ENCODE results near the gene NDRG2.

DNA sequence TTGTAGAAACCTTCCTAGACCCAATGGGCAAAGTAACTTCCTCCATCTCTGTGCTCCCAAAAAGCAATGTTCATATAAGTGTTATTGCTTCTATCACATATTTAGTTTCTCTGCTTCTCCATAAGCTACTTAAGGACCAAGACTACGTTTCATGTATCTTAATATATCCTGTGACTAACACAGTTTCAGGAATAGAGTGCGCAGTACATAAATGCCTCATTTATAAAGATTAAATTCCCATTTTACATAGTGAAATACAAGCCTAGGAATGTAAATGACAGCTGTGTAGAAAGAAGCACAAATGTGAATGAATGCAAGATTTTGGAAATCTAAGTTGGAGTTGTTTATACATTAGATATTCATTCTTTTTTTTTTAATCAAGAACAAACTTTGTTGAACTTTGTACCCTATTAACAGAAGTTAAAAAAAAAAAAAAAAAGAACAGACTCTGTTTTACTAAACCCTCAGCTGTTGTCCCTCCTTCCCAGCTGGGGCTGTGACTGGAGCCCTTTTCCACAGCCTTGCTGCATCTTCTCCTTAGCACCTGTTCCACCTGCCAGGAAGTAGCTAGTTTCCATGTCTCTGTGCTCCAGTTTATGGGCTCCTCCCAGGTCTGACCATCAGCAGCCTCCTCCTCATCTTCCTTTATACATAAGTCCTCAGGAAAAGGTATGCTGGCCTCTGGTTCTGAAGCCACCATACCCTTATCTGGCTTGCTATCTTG, 42.1 kb downstream of the NDRG2 start:
- TF ChIP-seq, protein P1, sequence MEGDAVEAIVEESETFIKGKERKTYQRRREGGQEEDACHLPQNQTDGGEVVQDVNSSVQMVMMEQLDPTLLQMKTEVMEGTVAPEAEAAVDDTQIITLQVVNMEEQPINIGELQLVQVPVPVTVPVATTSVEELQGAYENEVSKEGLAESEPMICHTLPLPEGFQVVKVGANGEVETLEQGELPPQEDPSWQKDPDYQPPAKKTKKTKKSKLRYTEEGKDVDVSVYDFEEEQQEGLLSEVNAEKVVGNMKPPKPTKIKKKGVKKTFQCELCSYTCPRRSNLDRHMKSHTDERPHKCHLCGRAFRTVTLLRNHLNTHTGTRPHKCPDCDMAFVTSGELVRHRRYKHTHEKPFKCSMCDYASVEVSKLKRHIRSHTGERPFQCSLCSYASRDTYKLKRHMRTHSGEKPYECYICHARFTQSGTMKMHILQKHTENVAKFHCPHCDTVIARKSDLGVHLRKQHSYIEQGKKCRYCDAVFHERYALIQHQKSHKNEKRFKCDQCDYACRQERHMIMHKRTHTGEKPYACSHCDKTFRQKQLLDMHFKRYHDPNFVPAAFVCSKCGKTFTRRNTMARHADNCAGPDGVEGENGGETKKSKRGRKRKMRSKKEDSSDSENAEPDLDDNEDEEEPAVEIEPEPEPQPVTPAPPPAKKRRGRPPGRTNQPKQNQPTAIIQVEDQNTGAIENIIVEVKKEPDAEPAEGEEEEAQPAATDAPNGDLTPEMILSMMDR (IDR thresholded peaks at IDR 0.05) = no peak
- TF ChIP-seq EP300 (IDR thresholded peaks at IDR 0.05) = no peak
- TF ChIP-seq POLR2A (IDR thresholded peaks at IDR 0.05) = no peak
